Spinal cord (tissue), 10 donors: Measurements from ENCODE around the gene NRTN. TPM values are rescaled to one million over a fixed set of nuclear protein-coding genes. Genes with fewer than 3 reads are reported as not detected.
"Not testable (repeated sequence)": the region's sequence is repeated elsewhere in the genome, so short reads cannot be mapped to it uniquely, and the experiment has no call there.

ENCODE experiments used
- DNase-seq, 6 donors: peaks; one replicate each; pipeline versions ENCODE4 v3.0.0 to v3.0.0-alpha.2; 2013 to 2015; ENCODE audit warnings: low spot score in 6 of 6, low read depth in 4 of 6
- H3K27ac ChIP-seq: one replicate; pipeline ENCODE4 v1.5.1; 2013; ENCODE audit warnings: low read depth, low read length, control low read depth
- H3K27me3 ChIP-seq: one replicate; pipeline ENCODE4 v1.6.1; 2013; ENCODE audit warnings: low read length; ENCODE audit not compliant: control insufficient read depth, insufficient read depth
- H3K36me3 ChIP-seq: one replicate; pipeline ENCODE4 v1.6.1; 2013; ENCODE audit warnings: low read length; ENCODE audit not compliant: control insufficient read depth, insufficient read depth
- H3K4me1 ChIP-seq: one replicate; pipeline ENCODE4 v1.6.1; 2013; ENCODE audit warnings: low read length; ENCODE audit not compliant: control insufficient read depth, insufficient read depth
- H3K4me3 ChIP-seq: one replicate; pipeline ENCODE4 v1.5.1; 2013; ENCODE audit warnings: low read depth, low read length, control low read depth
- H3K9me3 ChIP-seq: one replicate; pipeline ENCODE4 v1.6.1; 2013; ENCODE audit warnings: low read length; ENCODE audit not compliant: control insufficient read depth, insufficient read depth
- WGBS: methylation state at CpG from one replicate; pipeline ENCODE4 v1.1.5; 2013; ENCODE audit warnings: missing lambda C conversion rate; ENCODE audit not compliant: insufficient coverage; 5-methylcytosine and 5-hydroxymethylcytosine counted together
- polyA plus RNA-seq, 2 donors: library from polyadenylated mRNA; unstranded; fragments of 120-200 nt; gene quantifications; one replicate each; pipeline ENCODE4 v1.2.1, GENCODE V29; 2013; ENCODE audit not compliant: insufficient read length in 2 of 2
- total RNA-seq, 2 donors: library from RNA; depleted of rRNA in 1 of 2; stranded (reverse); fragments of 120-200 nt in 1 of 2; fragments of >200 nt in 1 of 2; gene quantifications; one replicate each; pipeline versions ENCODE4 v1.2.3 to v1.2.4, GENCODE V29; 2013 to 2014
- donor health status: healthy.

The NRTN gene
- total and polyA plus RNA-seq, 4 donors: 0.20 to 0.99 (median 0.45) TPM

DNA sequence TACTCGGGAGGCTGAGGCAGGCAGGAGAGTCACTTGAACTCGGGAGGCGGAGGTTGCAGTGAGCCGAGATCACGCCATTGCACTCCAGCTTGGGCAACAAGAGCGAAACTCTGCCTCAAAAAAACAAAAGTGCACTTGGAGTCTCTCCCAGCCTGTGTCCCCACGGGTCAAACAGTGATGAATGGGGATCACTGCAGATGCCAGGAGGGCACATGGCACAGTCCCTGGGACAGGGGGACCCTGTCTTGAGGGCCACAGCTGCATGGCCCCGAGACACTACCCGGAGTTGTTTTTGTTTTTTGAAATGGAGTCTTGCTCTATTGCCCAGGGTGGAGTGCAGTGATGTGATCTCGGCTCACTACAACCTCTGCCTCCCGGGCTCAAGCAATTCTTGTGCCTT lies 24.0 kb upstream of the NRTN start:
- WGBS: 85% methylated on average over 9 of the region's 11 CpGs
- not testable (repeated sequence) for H3K27me3 ChIP-seq, H3K4me1 ChIP-seq, H3K27ac ChIP-seq, H3K4me3 ChIP-seq, H3K9me3 ChIP-seq, DNase-seq
- H3K36me3 ChIP-seq: peaks cover 42% of the 10 kb centered on the region

DNA sequence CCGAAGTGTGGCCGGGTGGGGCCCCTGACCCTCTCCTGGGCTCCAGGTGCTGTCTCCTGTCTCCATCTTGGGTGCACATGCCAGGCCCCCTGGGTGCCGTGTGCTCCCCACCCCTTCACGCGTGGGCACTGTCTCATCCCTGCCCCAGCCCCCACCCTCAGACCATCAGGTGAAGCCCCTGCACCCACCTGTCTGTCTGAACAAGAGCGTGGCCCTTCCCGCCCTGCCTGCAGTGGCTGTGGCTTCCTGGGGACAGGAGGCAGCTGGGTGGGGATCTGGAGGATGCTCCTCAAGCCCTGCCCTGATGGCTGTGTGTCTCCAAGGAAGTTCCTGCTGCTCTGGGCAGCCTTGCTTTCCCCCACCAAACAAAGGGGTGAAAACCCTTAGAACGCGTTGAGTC lies 22.5 kb upstream of the NRTN start:
- no peak overlapping the region for H3K27ac ChIP-seq
- H3K27me3 ChIP-seq: no peaks in the 10 kb centered on the region
- H3K4me3 ChIP-seq: no peak overlapping the region
- WGBS: 91% methylated on average over 9 of the region's 9 CpGs
- no peak for DNase-seq
- H3K4me1 ChIP-seq: peaks cover 4% of the 10 kb centered on the region
- H3K9me3 ChIP-seq: no peaks in the 10 kb centered on the region
- H3K36me3 ChIP-seq: peaks cover 56% of the 10 kb centered on the region

DNA sequence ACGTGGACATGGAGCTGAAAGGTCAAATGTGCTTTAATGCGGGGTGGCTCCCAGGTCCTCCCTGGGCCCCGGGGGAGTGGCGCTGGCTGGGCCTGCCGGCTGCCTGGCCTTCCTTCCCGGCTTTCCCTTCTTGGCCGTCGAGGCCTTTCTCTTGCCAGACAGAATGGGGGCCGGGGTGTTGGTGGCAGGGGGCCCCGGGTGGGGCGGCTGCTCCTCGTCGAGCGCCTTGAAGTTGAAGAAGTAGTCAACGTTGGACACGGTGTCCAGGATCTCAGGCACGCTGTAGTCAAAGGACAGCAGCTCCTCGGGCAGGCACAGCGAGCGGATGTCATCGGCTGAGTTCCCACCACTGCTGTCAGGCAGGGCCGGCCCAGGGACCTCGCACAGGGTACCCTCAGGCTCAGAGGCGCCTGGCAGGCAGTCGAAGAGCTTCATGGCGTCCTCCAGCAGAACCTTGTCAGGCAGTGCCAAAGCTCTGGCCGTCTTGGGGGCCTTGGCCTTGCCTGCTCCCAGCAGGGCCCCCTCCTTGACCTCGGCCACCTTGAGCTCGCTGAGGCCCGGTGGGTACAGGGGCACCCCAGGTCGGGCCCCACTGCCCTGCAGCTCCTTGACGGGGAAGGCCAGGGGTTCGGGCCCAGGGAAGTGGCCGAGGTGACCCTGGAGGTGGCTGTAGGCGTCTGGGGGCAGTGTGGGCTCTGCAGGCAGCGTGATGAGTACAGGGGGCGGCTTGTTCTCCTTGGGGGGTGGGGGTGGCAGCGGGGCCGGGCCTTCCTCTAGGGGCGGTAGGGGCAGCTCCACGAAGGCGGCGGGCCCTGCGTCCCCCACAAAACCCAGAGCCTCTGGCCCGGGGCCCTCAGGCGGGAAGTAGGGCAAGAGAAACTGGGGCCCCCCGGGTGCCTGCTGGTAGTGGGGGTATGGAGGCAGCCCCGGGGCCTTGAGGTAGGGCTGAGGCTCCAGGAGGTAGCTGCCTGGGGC lies 21.6 kb upstream of the NRTN start:
- DNase-seq: no peak
- Histone ChIP-seq H3K9me3 (no peaks in the 10 kb centered on the region), H3K4me1 (peaks cover 4% of the 10 kb centered on the region), H3K36me3 (peaks cover 65% of the 10 kb centered on the region), H3K27ac (no peak overlapping the region), H3K27me3 (no peaks in the 10 kb centered on the region), H3K4me3 (no peak overlapping the region)
- 89% methylated on average over 40 of the region's 48 CpGs for WGBS

DNA sequence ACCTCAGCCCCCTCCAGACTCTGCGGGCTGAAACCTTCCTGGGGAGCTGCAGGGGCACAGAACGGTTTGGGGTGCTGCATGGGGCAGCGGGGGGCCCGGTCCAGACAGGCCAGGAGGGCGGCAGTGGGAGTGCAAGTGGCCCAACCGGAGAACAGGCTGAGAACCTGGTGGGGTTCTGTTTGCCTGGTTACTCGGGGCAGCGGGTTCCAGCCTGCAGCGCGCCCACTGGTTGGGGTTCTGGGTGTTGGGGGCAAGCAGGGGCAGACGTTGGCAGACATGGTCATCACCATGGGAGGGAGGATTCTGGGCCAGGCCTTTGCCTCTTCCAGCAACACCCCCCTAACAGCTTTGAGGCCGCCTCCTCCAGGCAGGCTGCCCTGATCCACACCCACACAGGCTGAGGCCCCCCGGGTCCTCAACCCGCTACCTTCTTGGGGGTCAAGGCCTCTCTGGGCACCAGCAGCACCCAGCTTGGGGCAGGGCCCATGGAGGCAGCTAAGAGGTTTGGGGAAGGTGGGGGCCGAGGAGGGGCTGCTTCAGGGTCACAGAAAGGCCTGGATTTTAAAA lies 20.2 kb upstream of the NRTN start, which contains the start of gene PRR22:
PRR22 (minus strand) TSS at position 166 of the 567 bp plus-strand sequence; CDS start at position 80, 86 bp downstream.
- H3K4me3 ChIP-seq: no peak within 1 kb of the TSS
- WGBS: 87% methylated on average over 10 of the region's 15 CpGs
- H3K36me3 ChIP-seq: peaks cover 79% of the 10 kb centered on the region
- peaks cover 4% of the 10 kb centered on the region for H3K4me1 ChIP-seq
- no peaks in the 10 kb centered on the region for H3K9me3 ChIP-seq
- H3K27ac ChIP-seq: no peak within 1 kb of the TSS
- DNase-seq: no peak
- H3K27me3 ChIP-seq: no peaks in the 10 kb centered on the region

DNA sequence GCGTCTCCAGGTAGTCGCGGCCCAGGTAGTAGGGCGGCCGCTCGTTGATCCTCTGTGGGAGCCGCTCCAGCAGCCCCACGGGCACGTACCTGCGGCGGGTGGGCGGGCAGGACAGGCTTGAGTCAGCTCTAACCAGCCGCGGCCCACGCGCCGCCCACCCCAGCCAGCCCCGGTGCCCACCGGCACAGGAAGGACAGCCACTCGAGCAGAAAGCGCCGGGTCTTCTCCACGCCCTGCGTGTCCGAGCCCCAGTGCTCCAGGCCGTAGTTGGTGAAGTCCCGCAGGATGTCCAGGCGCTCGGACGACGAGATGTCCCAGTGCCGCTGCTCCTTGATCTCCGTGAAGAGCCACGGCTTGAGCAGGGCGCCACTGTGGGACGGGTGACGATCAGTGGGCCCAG lies 19.4 kb upstream of the NRTN start:
- Histone ChIP-seq H3K36me3 (peaks cover 83% of the 10 kb centered on the region), H3K4me1 (peaks cover 12% of the 10 kb centered on the region), H3K27ac (no peak overlapping the region), H3K27me3 (no peaks in the 10 kb centered on the region), H3K9me3 (no peaks in the 10 kb centered on the region), H3K4me3 (no peak overlapping the region)
- DNase-seq: no peak
- WGBS: 95% methylated on average over 37 of the region's 37 CpGs

DNA sequence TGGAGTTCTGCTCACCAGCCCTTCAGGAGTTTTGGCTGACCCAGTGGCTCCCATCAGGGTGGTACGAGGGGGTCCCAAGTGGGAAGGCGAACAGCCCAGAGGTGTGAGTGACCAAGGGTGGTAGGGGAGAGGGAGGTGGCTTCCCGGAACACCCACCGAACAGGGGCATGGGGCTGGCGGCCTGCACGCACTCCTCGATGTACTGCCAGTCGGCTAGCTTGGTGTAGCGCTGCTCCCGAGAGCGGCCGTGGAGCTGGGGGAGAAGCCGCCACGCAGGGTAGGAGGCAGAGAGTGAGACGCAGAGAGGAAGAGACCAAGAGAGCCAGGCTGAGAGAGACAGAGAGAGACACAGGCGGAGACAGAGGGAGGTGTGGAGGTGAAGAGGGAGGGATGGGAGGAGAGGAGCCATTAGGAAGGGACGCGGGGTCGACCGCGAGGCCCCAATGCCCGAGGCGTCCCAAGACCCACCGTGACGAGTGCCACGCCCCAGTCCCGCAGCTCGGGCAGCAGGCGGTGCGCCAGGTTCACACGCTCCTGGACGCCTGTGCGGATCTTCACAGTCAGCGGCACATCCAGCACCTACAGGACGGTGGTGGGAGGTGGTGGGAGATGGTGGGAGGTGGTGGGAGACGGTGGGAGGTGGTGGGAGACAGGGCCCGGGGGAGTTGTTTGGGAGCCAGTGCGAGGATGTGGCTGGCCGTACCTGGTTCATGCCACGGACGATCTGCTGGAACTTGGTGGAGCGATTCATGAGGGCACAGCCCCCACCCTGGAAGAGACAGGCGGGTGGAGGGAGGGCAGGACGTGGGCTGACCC lies 18.1 kb upstream of the NRTN start:
- H3K4me3 ChIP-seq: no peak overlapping the region
- WGBS: 91% methylated on average over 43 of the region's 44 CpGs
- H3K9me3 ChIP-seq: no peaks in the 10 kb centered on the region
- peaks cover 21% of the 10 kb centered on the region for H3K4me1 ChIP-seq
- no peak for DNase-seq
- peaks cover 83% of the 10 kb centered on the region for H3K36me3 ChIP-seq
- H3K27me3 ChIP-seq: no peaks in the 10 kb centered on the region
- no peak overlapping the region for H3K27ac ChIP-seq

DNA sequence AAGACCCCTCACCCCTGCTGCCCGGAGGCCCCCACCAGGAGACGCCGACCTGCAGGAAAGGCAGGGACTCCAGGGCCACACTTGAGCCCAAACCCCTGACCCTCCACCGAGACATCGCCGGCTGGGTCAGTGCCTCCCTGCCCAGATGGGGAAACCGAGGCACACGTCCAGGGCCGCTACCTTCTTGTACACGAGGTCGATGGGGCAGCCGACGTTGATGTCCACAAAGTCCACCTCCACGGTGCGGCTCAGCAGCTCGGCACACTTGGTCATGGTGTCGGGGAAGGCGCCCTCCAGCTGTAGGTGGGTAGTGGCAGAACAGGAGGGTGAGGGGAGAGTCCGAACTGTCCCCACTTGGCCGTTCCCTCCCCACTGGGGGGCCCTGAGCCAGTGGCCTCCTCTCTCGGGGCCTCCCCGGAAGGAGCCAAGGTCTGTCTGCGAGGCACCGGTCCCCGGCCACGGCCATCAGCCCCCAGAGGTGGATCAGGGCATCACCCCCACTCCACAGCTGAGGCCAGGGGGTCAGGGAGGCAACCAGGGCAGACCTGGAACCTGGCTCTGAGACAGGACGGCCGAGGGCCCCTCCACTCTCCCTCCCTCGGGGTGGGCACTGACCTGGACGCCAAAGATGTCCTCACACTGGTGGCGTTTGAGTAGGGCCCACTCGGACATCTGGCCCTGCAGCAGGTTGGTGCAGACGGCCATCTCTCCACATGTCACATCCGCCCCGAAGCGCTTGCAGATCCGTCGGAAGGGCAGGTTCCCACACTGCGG lies 17.3 kb upstream of the NRTN start:
- DNase-seq: no peak
- Histone ChIP-seq H3K4me3 (no peak overlapping the region), H3K36me3 (peaks cover 75% of the 10 kb centered on the region), H3K27ac (no peak overlapping the region), H3K27me3 (no peaks in the 10 kb centered on the region), H3K4me1 (peaks cover 21% of the 10 kb centered on the region), H3K9me3 (no peaks in the 10 kb centered on the region)
- WGBS: 95% methylated on average over 37 of the region's 39 CpGs

DNA sequence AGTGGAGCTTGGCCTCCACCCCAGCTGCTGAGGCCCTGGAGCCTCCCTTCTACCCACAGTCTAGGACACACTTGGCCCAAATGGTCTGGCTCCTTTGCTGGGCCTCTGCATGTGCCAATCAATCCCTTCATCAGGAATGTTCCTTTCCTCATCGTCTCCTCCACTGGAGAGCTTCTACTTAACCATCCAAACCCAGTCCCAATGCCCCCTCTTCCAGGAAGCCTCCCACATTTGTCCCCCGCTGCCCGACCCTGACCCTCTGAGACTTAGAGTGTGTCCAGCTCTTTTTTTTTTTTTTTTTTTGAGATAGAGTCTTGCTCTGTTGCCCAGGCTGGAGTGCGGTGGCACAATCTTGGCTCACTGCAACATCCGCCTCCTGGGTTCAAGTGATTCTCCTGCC lies 16.4 kb upstream of the NRTN start:
- H3K4me3 ChIP-seq: no peak overlapping the region
- H3K4me1 ChIP-seq: peaks cover 21% of the 10 kb centered on the region
- DNase-seq: no peak
- H3K36me3 ChIP-seq: peaks cover 67% of the 10 kb centered on the region
- no peaks in the 10 kb centered on the region for H3K27me3 ChIP-seq
- 93% methylated on average over 1 of the region's 5 CpGs for WGBS
- H3K9me3 ChIP-seq: no peaks in the 10 kb centered on the region
- H3K27ac ChIP-seq: no peak overlapping the region

DNA sequence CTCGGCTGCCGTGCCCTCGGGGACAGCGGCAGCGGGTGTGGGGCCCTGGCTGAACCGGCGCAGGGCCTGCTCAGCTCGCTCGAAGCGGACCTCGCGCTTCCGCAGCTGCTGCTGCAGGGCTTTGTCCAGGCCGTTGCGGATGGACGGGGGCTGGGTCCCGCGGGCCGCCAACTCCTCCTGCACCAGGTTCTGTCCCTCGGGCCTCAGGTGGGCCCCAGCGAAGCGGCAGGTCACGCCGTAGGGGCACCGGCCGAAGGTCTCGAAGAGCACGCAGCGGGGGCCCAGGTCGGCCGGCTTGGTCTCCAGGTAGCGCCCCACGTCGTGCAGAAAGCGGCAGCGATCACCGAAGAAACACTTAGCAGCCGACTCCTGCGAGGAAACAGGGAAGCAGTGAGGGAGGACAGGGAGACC lies 15.5 kb upstream of the NRTN start:
- Histone ChIP-seq H3K36me3 (peaks cover 57% of the 10 kb centered on the region), H3K4me3 (no peak overlapping the region), H3K9me3 (no peaks in the 10 kb centered on the region), H3K27me3 (no peaks in the 10 kb centered on the region), H3K27ac (no peak overlapping the region), H3K4me1 (peaks cover 21% of the 10 kb centered on the region)
- DNase-seq: no peak
- WGBS: 97% methylated on average over 39 of the region's 39 CpGs
